Vagina (tissue), 2 donors: Measurements from ENCODE around the gene GTF3C5. TPM values are rescaled to one million over a fixed set of nuclear protein-coding genes. Genes with fewer than 3 reads are reported as not detected.

Source experiments
- DNase-seq, 2 donors: peaks; one replicate each; pipeline ENCODE4 v3.0.0-alpha.2; 2017; ENCODE audit errors: extremely low spot score in 2 of 2
- H3K27ac ChIP-seq: fragments of 200-600 bp; sonication (generic); one replicate; pipeline ENCODE4 v1.5.1; 2019
- H3K27me3 ChIP-seq: fragments of 200-600 bp; sonication (generic); one replicate; pipeline ENCODE4 v1.5.1; 2019
- H3K36me3 ChIP-seq, 2 donors: fragments of 200-600 bp; sonication (generic); one replicate each; pipeline ENCODE4 v1.5.1; 2017 to 2019
- H3K4me1 ChIP-seq: fragments of 200-600 bp; sonication (generic); one replicate; pipeline ENCODE4 v1.5.1; 2019
- H3K4me3 ChIP-seq, 2 donors: fragments of 200-600 bp; sonication (generic); 1 replicate in 1 of 2; 2 replicates in 1 of 2; pipeline ENCODE4 v1.5.1; 2016 to 2019
- H3K9me3 ChIP-seq: fragments of 200-600 bp; sonication (generic); one replicate; pipeline ENCODE4 v1.5.1; 2019
- POLR2A ChIP-seq, 2 donors: fragments of 450-650 bp; IDR thresholded peaks; one replicate each; pipeline ENCODE4 v1.6.1; 2017; ENCODE audit warnings: antibody characterized with exemption in 2 of 2, mild to moderate bottlenecking in 2 of 2, moderate library complexity in 2 of 2
- POLR2AphosphoS5 ChIP-seq, 2 donors: sonication (generic); formaldehyde crosslinking; IDR thresholded peaks; one replicate each; pipeline ENCODE4 v1.9.0; 2017; ENCODE audit warnings: antibody characterized with exemption in 2 of 2, mild to moderate bottlenecking in 2 of 2, low read depth in 1 of 2; ENCODE audit not compliant: insufficient read depth in 1 of 2
- intact Hi-C: fragments of 100-400 bp; cut with DNase I; formaldehyde crosslinking; loops from one replicate; pipeline ENCODE4 v1.15.1; 2023
- total RNA-seq: library from RNA; depleted of rRNA; stranded (reverse); fragments of >200 nt; gene quantifications from one replicate; pipeline ENCODE4 v1.2.3, GENCODE V29; 2016
- TF ChIP-seq, protein P1 (sequence below), 3 experiments: fragments of 450-650 bp in 2 of 3; fragments of 200-600 bp in 1 of 3; sonication (generic) in 1 of 3; IDR thresholded peaks; one replicate each; pipeline ENCODE4 v1.5.1; 2017 to 2019; ENCODE audit warnings: antibody characterized with exemption in 3 of 3, mild to moderate bottlenecking in 2 of 3, moderate library complexity in 2 of 3

Gene GTF3C5
- total RNA-seq, 1 donor from 2014 or later: 53.8 TPM

DNA sequence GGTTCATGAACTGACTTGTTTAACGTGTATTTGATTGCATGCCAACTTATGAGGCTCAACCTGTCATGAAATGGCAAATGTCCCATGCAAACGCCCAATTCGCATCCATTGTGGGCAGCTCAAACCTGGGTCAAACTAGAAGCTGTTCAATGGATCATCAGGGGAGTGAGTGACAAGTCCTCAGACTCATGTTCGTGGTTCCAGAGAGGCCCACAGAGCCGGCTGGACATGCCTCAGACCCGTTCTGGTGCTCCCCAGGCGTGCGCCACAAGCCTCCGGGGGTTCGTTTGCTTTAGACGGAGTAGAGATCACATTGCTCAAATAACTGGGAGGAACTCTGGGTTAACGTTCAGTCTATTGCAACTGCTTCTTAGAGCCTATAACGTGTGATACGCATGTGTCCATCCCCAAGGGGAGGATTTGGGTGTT lies 37.3 kb upstream of the GTF3C5 start:
- no peak overlapping the region for H3K4me3 ChIP-seq
- no peaks in the 10 kb centered on the region for H3K9me3 ChIP-seq
- intact Hi-C loops: no loop called here
- H3K27ac ChIP-seq: no peak overlapping the region
- no peak for TF ChIP-seq POLR2A (IDR thresholded peaks at IDR 0.05)
- no peak for TF ChIP-seq POLR2AphosphoS5 (IDR thresholded peaks at IDR 0.05; ENCODE audit: insufficient read depth in 1 of 2, low read depth in 1 of 2)
- TF ChIP-seq, protein P1, sequence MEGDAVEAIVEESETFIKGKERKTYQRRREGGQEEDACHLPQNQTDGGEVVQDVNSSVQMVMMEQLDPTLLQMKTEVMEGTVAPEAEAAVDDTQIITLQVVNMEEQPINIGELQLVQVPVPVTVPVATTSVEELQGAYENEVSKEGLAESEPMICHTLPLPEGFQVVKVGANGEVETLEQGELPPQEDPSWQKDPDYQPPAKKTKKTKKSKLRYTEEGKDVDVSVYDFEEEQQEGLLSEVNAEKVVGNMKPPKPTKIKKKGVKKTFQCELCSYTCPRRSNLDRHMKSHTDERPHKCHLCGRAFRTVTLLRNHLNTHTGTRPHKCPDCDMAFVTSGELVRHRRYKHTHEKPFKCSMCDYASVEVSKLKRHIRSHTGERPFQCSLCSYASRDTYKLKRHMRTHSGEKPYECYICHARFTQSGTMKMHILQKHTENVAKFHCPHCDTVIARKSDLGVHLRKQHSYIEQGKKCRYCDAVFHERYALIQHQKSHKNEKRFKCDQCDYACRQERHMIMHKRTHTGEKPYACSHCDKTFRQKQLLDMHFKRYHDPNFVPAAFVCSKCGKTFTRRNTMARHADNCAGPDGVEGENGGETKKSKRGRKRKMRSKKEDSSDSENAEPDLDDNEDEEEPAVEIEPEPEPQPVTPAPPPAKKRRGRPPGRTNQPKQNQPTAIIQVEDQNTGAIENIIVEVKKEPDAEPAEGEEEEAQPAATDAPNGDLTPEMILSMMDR (IDR thresholded peaks at IDR 0.05): no peak
- H3K4me1 ChIP-seq: peaks cover 10% of the 10 kb centered on the region
- no peaks in the 10 kb centered on the region for H3K36me3 ChIP-seq
- no peak for DNase-seq
- no peaks in the 10 kb centered on the region for H3K27me3 ChIP-seq

DNA sequence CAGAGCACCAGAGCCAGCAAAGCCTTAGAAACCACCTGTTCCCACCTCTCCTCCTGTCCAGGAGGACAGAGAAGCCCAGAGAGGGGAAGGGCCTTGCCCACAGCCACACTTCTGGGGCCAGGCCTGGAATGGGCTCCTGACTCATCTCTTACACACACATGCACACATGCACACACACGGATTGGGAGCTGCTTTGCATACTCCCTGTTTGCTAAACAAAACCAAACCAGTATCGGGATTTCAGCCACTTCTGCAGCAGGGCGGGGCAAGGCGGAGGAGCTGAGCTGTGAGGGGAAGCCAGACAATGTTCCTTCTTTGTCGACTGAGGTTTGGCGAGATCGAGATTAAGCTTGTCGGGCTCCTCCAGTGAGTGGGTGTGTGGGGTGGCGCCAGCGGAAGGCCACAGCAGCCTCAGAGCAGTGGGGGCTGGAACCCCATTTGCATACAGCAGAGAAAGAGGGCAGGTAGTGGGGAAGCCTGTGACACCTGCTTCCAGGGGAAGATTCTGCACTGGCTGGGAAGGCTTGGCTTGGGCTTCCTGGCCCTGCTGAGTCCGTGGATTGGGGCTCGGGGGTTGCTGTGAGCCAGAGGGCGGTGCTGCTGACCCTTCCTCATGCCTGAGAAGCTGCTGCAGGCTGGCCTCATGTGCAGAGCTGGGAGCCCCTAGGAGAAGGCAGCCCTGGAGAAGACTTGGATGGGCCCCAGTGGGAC lies 36.2 kb upstream of the GTF3C5 start:
- Histone ChIP-seq H3K4me3 (no peak overlapping the region), H3K27me3 (no peaks in the 10 kb centered on the region)

DNA sequence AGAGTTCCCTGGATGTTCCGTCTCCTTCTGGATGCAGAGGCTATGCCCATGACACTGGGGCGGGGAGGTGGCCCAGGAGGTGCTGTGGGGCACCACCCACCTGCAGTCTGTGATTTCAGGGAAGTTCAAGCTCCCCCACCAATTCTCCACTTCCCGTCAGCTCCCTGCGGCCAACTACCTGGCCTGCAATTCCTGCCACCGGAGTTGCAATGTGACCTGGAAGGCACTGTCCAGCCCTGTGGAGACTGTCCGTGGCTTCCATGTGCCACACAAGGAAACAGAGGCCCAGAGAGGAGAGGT lies 35.7 kb upstream of the GTF3C5 start:
- no peaks in the 10 kb centered on the region for H3K27me3 ChIP-seq
- H3K36me3 ChIP-seq: no peaks in the 10 kb centered on the region
- H3K27ac ChIP-seq: no peak overlapping the region
- TF ChIP-seq POLR2A (IDR thresholded peaks at IDR 0.05): no peak
- TF ChIP-seq, protein P1 (IDR thresholded peaks at IDR 0.05): no peak
- TF ChIP-seq POLR2AphosphoS5 (IDR thresholded peaks at IDR 0.05; ENCODE audit: insufficient read depth in 1 of 2, low read depth in 1 of 2): no peak
- DNase-seq: no peak
- no peak overlapping the region for H3K4me3 ChIP-seq
- no peaks in the 10 kb centered on the region for H3K9me3 ChIP-seq
- peaks cover 10% of the 10 kb centered on the region for H3K4me1 ChIP-seq
- intact Hi-C loops: no loop called here

More for the DNA sequence above, 36.2 kb upstream of the GTF3C5 start:
- H3K9me3 ChIP-seq: no peaks in the 10 kb centered on the region
- intact Hi-C loops: no loop called here
- TF ChIP-seq, protein P1 (IDR thresholded peaks at IDR 0.05): no peak
- TF ChIP-seq POLR2AphosphoS5 (IDR thresholded peaks at IDR 0.05; ENCODE audit: insufficient read depth in 1 of 2, low read depth in 1 of 2) (no peak), POLR2A (IDR thresholded peaks at IDR 0.05) (no peak)
- H3K36me3 ChIP-seq: no peaks in the 10 kb centered on the region
- no peak for DNase-seq
- H3K4me1 ChIP-seq: peaks cover 10% of the 10 kb centered on the region
- H3K27ac ChIP-seq: no peak overlapping the region

DNA sequence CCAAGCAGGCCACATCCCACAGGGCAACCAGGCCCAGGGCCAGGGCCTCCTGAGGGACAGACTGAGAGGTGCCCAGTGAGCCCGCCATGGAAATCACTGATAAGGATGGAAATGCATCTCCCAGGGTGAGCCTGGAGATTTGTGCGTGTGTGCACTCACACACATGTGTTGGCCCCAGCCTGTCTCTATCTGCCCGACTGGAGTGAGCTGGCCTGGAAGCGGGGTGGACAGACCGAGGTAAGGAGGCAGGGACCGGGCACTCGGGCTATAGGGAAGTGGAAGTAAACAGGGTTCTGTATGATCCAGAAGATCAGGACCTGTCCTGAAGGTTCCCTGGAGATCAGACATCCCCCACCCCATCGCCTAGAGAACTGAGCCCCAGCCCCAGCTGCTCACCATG lies 34.9 kb upstream of the GTF3C5 start:
- Histone ChIP-seq H3K36me3 (no peaks in the 10 kb centered on the region), H3K4me1 (peaks cover 10% of the 10 kb centered on the region), H3K4me3 (no peak overlapping the region), H3K9me3 (no peaks in the 10 kb centered on the region), H3K27ac (no peak overlapping the region), H3K27me3 (no peaks in the 10 kb centered on the region)
- intact Hi-C loops: no loop called here
- no peak for TF ChIP-seq POLR2A (IDR thresholded peaks at IDR 0.05)
- TF ChIP-seq, protein P1 (IDR thresholded peaks at IDR 0.05): no peak
- no peak for TF ChIP-seq POLR2AphosphoS5 (IDR thresholded peaks at IDR 0.05; ENCODE audit: insufficient read depth in 1 of 2, low read depth in 1 of 2)
- DNase-seq: no peak

DNA sequence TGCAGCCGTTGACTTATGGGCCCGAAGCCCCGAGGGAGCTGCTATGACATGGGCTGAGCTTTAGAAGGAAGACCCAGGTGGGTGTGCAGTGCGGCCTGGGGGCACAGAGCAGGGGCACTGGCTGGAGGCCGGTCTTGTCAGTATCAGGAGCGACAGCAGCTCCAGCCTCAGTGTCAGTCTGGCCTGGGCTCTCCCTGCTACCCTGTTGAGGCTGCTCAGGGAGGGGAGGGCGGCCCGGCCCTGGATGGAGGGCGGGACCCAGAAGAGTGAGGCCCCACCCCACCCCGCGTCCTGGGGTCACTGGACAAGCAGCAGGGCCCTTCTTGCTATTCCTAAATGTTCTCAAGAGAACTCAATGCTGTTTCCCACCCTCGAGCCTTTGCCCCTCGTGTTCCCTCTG lies 34.3 kb upstream of the GTF3C5 start:
- Histone ChIP-seq H3K4me3 (no peak overlapping the region), H3K27ac (no peak overlapping the region), H3K4me1 (peaks cover 10% of the 10 kb centered on the region), H3K27me3 (no peaks in the 10 kb centered on the region), H3K9me3 (no peaks in the 10 kb centered on the region), H3K36me3 (no peaks in the 10 kb centered on the region)
- intact Hi-C loops: no loop called here
- TF ChIP-seq POLR2A (IDR thresholded peaks at IDR 0.05) (no peak), POLR2AphosphoS5 (IDR thresholded peaks at IDR 0.05; ENCODE audit: insufficient read depth in 1 of 2, low read depth in 1 of 2) (no peak)
- TF ChIP-seq, protein P1 (IDR thresholded peaks at IDR 0.05): no peak
- DNase-seq: no peak
